RPMI7951 (cell line): Measurements from ENCODE around the gene CGNL1. TPM values are rescaled to one million over a fixed set of nuclear protein-coding genes. Genes with fewer than 3 reads are reported as not detected.
A peak's percentile ranks its signal among the peaks of the same experiment; 100 is the strongest.

Experiments
- DNase-seq: peaks from one replicate; pipeline ENCODE4 v3.0.0-alpha.2; 2012; ENCODE audit warnings: low read depth
- total RNA-seq: library from RNA; depleted of rRNA; stranded (reverse); fragments of >200 nt; shearing (Covaris generic); gene quantifications from 2 replicates; pipeline ENCODE4 v1.2.3, GENCODE V29; 2014

The CGNL1 gene
- total RNA-seq, 1 experiment from 2014 or later = under 0.01 TPM

DNA sequence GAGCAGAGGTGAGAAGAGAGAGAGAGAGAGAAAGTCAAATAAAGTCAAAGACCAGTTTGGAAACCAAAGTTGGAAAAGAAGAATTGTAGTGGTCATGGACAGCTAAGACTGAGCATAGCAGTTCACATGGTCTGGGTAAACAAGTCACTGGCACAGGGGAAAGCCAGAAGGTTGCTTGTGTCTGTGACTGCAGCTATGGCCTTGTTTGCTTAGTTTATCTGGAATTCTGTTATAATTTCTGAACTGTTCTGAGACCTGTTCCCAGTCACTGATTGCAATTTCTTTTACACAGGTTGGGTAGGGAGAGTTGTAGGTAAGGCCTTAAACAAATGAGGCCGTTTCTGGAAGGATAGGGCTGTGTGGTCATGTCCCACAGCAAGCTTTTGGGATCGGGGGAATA lies 172.0 kb downstream of the CGNL1 start:
- DNase-seq = no peak

- DNase-seq = no peak
Observed at GRCh38 chr15:57548835-57549234, 172.5 kb downstream of the CGNL1 start.

DNA sequence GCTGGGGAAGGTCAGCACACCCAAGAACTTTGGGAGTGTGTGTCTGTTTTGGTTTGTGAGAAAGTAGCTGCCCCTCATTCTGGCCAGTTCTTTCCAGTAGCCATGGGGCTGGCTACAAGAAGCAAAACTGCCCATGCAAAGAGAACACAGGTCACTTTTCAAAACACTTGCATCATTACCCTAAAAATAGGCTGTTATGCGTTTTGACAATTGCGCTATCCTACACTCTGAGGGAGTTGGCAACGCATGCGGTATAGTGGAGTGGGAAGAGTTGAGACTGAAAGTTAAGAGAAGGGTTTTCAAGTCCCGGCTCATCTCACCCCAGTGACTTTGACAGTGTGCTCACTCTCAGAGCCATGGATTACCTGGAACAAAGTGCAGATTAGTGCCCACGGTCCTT lies 173.6 kb downstream of the CGNL1 start:
- no peak for DNase-seq

DNA sequence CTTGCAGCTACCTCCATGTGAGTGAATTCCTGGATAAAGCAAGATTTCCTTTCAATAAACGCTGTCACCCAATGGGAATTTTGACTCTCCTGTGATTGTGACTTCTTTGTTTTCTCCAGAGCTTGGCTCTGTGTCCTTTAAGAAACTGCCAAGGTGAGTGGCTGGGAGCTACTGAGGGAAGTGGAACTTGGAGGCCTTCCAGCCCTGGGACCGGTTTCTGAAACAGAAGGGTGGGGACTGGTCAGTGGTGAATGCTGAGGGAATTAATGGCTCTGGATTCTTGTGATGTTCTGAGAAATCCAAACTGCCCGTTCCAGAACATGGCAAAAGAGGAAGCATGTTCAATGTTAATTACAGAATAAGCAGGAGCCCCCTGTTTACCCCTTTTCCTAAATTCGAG lies 174.3 kb downstream of the CGNL1 start:
- no peak for DNase-seq

DNA sequence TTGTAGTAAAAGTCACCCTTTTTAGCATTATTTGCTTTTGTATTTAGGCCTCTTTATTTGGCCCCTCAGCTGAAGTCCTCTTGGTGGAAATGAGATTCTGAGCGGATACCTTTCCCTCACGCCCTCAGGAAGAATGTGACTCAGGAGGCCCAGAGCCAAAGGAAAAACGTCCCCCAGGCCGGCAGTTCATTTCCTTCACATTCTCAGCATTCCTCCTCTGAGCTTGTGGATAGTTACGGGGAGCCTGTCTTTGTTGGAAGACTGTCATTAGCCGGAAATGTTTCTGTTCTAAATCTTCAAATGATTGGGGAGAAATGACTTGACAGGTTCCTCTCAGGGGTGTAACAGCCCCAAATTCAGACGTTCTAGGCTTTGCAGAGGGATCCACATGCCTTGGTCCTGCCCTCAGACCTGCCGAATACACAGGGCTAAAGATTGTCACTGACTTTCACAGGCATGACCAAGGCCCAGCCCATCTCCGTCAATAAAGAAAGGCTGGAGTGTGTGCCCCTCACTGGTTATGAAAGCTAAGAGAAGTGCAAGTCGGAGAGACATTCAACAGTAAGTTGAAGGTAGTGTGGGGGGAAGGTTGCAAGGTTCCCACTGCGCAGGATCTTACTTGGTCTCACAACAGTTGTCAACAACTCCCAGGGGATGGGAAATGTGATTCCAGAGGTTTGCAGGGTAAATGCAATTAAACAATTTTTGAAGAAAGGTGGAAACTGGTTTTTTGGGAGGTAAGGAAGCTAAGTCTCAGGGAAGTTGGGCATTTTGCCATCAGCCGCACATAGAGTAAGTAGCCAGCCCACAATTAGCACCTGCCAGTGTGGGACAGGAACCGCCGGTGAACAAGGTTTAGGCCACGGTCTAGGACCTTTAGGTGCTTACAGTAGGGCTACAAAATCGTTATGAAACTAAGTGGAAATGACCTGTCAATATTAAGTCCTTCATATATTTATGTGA lies 175.7 kb downstream of the CGNL1 start:
- DNase-seq = peak; percentile 86

- DNase-seq = no peak
Observed at GRCh38 chr15:57552678-57553334, 176.5 kb downstream of the CGNL1 start.

GRCh38 chr15:57553526-57553925 lies 177.2 kb downstream of the CGNL1 start:
- no peak for DNase-seq

- peak; percentile 47 for DNase-seq
Observed at GRCh38 chr15:57554063-57554811, 177.9 kb downstream of the CGNL1 start.

DNA sequence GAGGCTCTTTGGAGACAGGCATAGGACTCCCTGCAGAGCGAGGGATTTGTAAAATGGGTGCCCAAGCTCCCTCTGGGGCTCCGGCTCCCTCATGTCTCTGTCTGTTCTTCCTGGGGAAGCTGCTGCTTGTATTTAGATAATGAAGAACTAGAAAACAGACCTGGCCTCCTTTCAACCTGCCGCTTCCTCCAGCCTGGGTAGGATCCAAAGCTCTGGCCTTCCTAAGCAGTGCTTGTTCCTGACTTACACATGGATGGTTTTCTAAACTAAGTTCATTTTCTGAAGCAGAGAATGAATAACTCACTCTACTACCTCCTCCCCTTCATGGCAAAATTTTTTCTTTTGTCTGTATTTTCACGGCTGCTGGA lies 178.5 kb downstream of the CGNL1 start:
- DNase-seq = no peak

- peak; percentile 28 for DNase-seq
Observed at GRCh38 chr15:57555270-57555669, 179.0 kb downstream of the CGNL1 start.

GRCh38 chr15:57556040-57556439 lies 179.7 kb downstream of the CGNL1 start:
- DNase-seq = no peak

DNA sequence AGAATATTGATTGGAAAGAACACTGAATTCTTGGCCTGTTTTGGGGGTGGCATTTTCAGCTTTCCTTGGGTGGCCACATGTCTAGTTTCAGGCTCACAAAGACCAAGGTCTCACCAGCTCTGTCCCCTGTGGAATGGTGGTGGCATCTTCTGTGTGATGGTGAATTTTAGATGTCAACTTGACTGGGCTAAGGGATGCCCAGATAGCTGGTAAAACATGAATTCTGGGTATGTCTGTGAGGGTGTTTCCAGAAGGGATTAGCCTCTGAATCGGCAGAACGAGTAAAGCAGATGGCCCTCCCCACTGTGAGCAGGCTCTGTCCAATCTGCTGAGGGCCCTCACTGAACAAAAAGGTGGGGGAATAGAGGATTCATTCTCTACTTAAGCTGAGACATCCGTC lies 181.0 kb downstream of the CGNL1 start:
- DNase-seq = no peak

- no peak for DNase-seq
Observed at GRCh38 chr15:57557810-57558209, 181.5 kb downstream of the CGNL1 start.

GRCh38 chr15:57559875-57560274 lies 183.6 kb downstream of the CGNL1 start:
- DNase-seq = peak; percentile 49

DNA sequence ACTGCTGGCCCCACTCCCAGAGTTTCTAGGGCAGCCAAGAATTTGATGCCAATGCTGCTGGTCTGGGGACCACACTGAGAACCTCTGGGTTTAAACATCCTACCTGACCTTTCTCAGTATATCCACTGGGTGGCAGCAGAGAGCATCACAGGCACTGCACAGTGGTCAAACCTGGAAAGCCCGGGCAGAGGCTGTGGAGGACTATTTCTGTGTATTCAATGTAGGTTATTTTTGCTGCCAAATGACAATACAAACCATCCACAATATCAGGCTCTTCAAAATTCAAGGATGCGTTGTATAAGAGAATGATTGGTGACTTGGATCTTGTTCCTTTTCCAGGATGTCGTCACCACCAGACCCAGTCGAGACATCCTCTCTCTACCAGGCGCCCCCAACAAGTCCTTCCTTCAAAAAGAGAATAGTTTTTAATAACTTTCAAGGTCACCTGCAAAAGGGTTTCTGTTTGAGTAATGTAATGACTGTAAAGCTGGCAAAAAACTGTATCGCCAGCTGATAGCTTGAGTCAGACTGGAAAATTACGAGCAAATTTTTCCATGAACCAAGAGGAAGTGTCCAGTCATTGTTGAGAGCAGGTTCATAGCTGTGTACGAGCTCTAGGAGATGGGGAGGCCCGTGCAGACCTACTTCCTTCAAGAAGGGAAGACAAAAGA lies 184.9 kb downstream of the CGNL1 start:
- DNase-seq = peak; percentile 74

DNA sequence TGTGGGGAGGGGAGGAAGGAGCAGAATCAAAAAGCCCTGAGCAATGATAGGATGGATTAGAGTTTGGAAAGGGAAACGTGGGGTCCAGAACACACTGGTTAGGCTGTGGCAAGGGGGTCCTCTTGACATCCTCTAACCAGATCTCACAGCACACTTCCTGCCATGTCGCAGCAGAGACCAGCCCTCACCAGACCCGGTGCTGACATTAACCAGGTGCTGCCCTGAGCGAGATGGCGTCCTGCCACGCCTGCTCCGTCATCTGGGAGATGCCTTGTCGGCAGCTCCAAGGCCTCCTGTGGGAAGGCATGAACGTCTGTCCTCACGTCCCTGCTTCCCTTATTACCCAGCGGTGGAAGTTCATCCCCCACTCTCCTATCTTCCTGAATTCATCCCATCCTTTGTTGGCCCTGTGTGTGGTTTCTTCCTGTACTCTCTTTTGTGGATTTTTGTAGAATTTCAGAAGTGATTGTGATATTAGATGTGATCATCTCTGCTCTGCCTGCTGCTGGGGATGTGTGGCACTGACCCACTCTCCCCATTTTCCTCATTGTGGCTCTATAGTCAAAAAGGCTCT lies 186.0 kb downstream of the CGNL1 start:
- DNase-seq = no peak

GRCh38 chr15:57563416-57563815 lies 187.1 kb downstream of the CGNL1 start:
- no peak for DNase-seq

GRCh38 chr15:57565311-57565710 lies 189.0 kb downstream of the CGNL1 start:
- peak; percentile 45 for DNase-seq

DNA sequence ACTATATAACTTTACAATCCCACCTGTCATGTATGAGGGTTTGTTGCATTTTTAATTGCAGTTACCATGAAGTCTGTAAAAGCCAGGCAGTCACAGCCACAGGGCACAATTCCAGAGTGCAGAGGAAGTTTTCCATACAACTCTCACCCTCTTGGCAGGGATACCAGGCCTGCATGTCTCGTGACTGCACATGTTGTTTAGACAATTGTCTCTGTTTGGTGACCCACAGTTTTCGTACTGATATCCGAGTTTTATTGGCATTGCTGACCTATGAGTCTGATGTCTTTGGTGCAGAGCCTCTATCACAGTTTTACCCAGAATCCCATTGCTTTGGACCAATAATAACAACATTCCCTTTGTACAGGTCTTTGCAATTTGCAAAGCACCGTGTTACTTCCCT lies 190.5 kb downstream of the CGNL1 start:
- peak; percentile 65 for DNase-seq

DNA sequence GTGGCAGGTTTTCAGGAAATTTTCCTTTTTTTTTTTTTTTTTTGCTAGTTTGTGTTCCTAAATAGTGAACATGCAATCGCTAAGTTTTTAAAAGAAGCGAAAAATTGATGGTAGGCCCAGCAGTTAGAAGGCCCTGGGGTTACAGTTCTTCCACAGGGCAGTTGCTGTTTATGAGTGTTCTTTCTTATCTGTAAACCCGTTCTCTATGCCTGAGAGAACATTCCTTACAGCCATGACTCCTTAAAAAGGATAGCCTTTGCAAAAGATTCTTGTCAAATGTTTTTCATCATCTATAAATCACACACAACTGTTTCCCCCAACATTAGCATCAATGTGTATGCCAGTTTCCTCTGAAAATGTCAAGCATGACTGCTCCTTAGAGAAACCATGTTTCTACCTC lies 191.6 kb downstream of the CGNL1 start:
- DNase-seq = no peak

DNA sequence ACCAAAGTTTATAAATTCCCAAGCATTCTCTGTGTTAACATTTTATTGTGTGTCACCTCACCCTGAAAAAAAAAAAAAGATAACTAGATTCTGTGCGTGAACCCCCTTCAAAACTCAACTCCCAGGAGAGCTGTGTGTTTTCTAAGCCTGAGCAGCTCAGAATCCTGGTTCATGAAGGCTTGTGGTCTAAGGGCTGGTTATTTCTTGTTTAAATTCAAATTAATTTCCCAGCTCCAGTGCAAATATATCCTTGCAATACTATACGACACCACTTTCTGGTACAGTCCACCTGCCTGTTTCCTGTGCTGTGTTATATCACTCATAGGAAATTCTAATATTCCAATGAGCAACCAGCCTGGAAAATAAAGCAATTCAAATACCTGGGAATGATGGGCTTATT lies 192.0 kb downstream of the CGNL1 start:
- DNase-seq = no peak

GRCh38 chr15:57570340-57570739 lies 194.0 kb downstream of the CGNL1 start:
- DNase-seq = no peak
